ENCODE data around the gene TRIM24.

DNA sequence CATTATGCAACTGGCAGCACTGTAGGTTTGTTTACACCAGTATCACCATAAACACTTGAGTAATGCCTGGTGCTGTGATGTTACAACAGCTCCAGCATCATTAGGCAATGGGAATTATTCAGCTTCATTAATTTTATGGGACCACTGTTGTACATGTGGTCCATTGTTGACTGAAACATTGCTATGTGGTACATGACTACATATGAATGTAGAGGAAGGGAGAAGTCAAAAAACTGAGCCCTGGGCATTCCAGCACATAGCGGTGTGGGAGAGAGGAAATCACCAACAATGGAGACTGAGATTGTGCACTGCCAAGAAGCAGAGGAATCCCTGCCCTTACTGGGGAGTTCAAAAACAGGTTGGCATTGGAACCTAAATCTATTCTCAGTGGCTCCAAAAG lies 89.0 kb downstream of the TRIM24 start:
- TF ChIP-seq CTCF (conservative IDR thresholded peaks at IDR 0.05; ENCODE audit: low read length) (no peak), EZH2phosphoT487 (IDR thresholded peaks at IDR 0.05; ENCODE audit: borderline replicate concordance, low read depth, low read length) (no peak)
